ENCODE data around the gene FOXO3. TPM values are rescaled to one million over a fixed set of nuclear protein-coding genes. Genes with fewer than 3 reads are reported as not detected.

Gene FOXO3
- polyA plus RNA-seq, 12 donors = 27.5 to 82.1 (median 37.4) TPM

DNA sequence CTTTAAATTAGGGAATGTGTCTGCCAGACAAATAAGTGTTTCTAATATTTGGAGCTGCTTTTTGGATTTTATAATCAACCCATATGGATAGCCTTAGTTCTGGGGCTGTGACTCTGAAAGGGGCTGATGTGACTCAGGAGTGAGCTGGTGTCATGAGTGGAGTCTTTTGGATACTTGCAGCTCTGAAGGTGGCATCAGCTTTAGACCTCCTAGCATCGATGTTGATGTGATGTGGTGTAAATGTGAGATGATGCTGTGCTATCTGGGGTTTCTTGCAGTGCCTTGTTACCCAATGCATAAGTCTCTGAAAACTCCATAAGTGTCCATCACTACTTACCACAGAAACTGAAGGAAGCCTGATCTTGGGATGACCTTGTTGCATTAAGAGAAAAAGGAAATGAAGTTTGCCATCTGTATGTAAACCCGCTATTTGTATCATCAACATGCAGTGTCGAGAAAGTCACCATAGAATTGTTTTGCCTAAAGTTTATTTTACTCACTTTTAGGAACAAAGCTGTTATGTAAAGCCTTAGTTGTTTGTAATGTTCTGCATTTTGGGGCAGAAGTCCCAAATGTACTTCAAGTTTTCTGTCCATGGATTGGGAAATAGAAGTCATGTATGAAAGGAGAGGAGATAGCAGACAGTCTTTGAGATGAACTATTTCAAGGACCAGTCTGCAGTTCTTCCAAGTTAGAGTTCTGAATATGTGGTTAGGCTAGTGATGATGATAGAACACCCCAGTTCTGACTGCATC is 8.0 kb downstream of the FOXO3 start:
- DNase-seq = no peak

DNA sequence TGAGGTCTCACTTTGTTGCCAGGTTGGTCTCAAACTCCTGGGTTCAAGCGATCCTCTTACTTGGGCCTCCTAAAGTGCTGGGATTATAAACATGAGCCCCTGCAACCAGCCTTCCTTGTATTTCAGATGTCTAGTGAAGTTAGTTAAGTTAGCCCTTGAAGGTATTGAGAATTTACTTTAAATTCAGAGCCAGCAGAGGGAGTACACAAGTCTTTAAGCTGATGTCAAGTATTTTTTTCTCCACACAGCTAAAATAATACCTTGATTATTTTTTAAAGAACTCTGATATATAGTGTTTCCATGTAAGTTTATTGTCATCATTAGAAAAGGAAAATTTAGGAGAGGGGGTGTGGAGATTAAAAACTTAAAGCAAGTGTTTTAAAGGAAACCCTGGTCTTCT is 9.8 kb downstream of the FOXO3 start:
- DNase-seq = no peak

DNA sequence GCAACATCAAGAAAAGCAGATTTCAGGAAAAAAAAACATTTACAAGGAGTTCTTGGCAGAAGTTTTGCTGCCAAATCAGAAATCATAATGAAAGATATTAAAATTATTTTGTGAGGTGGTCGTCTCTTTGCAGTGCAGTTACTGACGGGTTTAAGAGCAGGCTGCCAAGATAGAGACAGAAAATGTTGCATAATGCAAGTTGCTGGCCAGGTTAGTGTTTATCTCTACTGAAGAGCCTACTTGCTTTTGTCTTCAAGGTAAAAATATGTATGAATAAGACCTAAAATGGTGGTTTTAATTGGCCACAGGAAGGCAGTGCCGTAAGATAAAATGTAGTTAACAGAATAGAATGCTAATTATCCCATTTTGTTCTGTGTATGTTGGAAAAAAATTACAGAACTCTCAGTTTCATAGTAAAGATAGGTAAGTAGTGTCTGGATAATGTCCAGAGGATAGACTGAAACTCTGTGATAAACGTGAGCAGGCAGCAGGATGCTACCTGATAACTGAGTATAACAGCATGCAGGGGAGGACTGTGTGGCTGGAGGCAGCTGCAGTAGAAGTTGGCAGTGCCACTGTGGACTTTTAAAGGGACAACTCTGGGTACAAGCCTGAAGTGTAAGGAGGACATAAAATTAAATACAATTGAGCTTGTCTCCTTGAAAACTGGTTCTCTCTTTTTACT is 13.9 kb downstream of the FOXO3 start:
- DNase-seq = no peak

DNA sequence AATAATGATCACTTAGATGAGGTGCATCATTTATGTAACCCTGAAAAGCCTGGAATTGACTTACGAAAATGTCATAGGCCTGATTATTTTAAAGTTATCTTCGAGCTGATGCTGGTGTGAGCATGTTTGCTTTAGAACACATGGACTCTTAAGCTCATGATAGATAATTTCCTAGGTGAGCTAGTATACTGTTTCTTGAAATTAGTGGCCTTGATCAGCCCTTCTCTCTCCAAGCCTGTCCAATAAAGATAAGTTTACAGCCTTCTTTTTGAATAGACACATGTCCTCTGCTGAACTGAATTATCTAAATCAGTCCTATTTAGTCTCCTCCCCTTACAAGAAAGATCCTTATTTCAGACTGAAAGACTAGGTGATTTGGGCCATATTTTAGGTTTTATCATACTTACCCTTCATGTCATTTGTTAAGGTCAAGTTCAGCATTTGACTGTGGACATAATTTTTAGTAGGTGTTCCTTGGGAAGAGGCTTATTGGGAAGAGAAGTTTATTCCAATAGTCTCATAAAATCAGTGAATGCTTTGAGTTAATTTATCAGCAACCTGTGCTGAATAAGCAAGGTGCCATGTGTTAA is 15.3 kb downstream of the FOXO3 start:
- DNase-seq = no peak

DNA sequence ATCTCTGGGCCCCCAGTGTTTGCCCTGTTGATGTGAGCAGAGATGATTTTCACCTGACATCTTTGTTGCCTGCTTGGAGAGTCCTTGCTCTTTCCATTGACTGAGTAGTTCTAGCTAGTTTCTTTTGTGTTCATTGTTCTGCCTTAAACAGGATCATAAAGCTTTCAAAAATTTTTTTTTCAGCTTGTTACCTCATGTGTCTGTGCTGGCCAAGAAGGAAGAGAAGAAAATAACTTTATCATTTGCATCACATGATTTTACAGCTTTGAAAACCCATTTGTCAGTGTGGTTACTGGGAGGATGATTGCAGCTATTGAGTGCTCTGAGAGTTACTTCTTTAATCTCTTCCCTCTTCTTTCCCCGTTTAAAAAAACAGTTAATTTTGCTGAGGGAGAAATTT is 16.0 kb downstream of the FOXO3 start:
- DNase-seq = no peak

DNA sequence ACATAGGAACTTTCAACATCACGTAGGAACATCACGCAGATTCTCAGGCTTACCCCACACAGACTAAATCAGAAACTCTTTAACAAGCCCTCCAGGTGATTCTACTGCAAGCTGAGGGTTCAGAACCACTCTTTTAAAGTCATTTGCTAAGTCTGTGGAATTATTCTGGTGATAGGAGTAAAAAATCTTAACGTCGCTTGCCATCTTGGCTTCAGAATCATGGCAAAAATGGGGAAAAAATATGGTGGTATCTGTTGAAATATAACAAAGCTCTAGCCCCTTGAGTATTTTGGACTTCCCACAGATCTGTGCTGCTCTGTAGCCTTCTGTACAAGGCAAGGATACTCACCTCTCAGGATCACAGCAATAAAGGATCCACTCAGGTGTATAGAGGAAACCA is 17.4 kb downstream of the FOXO3 start:
- DNase-seq = no peak

DNA sequence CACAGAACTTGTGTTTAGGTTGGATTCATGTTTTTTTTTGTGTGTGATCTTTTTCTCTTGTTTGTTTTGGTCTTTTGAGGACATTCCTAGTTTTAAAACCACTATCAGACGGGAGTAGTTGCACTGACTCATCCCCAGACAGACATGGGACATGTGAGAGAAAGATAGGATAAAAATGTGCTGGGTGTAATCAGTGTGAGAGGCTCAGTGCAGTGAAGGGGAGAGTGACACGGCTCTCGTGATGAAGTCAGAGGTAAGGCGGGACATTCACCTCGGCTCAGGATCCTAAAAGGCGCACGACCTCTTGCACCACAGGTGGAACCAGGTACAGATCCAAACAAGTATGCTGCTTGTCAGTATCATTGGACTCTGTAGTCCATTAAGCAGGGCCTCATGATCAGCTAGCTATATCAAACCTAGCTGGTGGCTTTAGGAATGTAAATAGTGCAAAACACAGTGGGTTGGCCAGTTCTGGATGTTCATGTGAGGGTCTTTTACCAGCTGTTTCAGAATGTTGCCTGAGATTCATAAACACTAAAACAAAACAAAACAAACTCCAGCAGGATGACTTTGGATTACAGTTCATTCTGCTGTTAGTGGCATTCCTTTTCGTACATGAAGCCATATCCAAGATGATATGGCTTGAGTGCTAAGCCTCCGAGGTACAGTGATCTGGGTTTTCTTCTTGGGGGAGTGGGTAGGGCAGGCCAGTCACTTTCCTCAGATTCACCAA is 18.0 kb downstream of the FOXO3 start:
- DNase-seq = no peak

DNA sequence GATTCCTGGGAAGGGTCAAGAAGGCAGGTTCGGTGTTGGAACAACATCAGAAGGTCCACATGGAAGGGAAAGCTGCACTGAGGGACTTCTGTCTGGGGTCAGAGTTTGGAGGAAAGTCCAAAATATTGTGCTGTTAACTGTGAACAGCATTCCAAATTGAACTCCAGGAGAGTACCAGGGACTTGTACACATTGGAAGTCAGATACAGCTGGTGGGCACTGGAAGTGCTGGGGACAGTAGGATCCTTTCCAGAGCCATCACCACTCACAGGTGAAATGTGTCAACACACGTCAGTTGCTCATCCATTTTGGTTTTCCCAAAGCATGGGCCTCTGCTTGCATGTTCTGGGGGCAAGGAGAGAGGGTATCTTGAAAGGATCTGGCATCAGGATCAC is 18.6 kb downstream of the FOXO3 start:
- no peak for DNase-seq

DNA sequence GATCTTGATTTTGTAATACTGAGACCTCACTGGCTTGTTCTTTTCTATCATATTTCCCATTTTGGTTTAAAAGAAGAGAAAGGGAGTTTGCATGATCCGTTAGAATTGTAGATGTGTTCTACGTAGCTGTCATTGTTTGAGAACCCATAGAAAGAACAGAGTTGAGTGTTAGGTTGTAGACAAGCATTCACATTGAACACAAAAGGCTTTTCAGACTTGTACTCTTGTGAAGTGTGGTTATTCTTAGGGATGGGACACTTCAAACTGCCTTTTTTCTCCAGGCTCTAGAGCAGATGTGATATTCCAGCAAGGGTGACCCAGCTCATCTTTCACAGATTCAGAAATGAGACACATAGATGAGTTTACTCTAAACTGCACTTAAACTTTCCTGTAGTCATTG is 19.9 kb downstream of the FOXO3 start:
- DNase-seq = no peak

DNA sequence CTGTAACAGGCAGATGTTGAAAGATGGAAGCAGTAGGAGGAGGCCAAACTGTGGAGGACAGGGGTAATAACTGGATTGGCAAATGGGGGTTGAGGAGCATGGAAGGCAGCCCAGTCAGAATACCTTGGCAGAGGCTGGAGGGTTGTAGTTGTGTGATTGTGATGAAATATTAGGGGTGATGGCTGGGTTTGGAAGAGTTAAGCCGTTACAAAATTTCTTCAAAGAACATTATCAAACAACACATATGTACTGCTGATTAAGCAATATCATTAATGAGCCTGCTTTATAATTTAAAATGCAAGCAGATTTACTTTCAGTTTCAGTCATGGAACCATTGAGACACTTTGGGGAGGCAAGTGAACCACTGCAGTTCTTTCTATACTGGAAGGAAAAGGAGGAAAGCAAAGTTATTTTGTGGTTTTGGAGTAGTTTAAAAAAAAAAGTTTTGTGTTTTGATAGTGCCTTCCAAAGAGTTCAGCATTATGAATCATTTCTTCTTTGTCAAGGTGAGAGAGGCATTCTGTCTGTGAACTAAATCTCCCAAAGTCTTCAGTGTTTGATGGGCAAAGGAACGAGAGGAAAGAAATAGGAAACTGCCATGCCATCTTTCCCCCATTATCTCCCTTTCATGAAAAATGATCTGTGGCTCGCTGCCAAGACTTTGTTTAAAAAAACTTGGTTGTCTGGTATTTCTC is 20.7 kb downstream of the FOXO3 start:
- no peak for DNase-seq

DNA sequence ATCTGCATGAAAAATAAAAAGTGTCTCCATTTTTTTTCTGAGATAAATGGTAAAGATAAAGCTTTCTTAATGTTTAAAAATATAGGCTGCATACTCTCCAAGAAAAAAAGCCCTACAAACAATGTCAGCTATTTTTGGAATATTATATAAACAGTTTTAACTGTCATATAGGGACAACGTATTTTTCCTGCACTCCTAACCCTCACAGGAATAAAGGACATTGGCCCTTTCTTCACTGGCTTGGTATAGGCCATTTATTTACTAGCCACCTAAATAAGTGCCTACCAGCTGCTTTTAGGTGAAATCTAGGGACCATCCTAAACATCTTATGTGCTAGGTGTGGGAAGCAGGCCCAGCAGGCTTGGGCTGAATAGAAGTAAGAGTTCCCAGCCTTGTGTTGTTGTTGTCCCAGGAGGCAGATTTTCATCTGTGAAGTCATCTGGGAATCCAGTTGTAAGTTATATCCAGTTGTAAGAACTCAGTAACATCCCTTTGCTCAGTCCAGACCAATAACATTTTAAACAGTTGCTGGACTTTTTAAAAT is 21.3 kb downstream of the FOXO3 start:
- no peak for DNase-seq

DNA sequence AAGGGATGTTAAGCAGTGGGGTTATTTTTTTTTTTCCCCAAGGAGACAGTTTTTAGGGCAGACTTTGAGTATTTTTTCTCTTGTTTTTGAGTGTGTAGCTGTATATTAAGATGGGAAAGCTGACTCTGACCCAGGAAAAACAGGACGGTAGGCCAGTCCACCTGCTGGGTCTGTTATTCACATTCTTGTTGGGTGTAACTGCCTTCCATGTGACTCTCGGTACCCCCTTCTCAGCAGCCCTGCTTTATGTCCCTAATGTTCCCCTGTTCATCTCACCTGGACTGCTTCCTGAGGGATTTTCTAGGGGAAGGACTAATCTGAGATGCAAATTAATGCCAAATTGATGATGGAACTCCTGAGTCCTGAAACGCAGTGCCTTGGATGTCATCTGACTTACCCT is 21.9 kb downstream of the FOXO3 start:
- no peak for DNase-seq

DNA sequence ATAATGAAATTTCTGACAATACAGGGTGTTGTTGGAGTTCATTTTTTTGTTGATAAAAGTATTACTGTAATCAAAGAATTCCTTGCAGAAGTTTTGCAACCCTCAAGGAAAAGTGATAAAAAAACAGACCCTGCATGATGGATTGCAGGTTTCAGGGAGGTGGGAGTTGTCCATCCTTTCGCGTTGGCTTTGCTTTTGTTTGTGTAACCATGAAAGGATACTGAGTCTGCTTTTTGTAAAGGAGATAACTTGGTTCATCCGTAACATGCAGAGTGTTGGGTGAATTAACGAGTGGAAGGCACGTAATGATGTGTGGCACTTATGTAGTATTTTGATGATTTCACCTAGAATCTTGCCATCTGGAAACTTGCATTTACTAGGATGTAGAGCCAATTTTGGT is 23.6 kb downstream of the FOXO3 start:
- no peak for DNase-seq

DNA sequence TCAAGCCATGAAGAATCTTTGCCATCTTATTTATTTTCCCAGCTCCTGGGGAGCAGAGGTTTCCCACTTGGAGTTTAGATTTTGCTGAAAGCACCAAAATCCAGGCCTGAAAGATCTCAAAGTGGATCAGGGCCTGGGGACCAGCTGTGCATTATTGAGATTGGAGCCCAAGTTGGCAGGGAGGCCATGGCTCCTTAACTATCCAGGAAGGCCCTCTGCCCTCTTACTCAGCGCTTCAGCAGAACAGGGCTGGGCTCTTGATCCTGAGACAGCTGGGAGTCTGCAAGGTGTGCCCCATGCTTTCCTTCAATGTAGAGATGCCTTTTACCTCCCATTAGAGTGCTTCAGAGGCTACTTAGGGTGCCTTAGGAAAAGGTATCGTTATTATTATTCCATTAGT is 24.6 kb downstream of the FOXO3 start:
- no peak for DNase-seq

DNA sequence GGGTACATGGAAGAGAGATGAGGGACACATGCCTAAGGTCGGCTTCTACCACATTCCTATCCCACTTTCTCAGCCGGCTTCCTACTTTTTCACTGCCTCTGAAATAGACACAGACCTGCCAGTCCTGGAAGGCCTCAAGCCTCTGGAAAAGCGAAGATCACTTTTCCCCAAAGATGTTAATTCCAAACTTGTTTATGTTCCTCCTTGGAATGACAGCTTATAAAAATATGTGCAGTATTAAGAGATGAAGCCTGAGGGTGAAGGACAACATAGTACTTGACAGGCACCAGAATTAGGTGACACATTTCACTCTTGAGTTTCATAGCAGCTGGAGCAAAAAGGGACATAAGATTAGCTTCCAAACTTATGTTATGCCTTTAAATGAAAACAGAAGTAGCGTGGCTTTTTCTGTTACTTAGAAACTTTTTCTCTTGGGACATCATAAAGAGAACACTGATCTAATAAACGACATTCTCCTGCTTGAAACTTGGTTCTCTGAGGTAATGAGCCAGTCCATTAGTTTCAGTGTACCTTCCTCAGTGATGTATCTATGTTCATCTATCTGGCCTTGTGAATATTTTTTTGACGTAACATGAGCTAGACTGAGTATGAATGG is 25.3 kb downstream of the FOXO3 start:
- no peak for DNase-seq

DNA sequence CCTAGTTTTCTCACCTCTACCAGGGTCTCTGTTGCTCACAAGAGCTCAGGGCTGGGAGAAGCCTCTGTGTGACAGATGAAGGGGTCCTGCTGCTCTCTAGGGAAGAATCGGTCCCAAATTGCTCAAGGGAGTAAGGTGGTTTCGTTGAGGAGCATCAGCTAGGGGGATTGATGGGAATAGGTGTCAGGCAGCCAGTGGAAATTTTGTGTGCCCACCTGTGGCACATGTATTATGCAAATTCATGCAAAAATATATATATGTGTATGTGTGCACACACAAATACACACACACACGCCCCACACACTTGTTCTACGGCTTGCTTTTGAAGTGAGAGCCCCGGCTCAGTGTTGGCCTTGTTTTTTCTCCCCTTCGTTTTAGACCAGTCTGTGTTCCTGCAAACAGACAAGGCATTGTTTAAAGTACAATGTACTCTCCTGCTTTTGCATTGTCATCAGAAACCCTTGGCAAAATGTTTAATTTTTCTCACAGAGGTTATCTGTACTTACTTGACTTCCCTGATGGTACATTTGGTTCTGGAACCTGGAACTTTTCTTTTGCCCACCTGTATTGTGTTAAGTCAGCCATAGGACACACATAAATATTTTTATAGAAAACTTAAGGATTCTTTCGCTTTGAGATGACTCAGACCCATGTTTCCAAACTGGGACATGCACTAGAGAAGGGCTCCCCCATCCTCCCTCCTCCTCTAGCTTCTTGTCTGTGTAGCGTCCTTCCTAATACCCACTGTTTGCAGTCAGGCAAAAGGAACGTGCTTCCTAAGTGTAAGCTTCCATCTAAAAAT is 26.7 kb downstream of the FOXO3 start:
- DNase-seq = no peak

DNA sequence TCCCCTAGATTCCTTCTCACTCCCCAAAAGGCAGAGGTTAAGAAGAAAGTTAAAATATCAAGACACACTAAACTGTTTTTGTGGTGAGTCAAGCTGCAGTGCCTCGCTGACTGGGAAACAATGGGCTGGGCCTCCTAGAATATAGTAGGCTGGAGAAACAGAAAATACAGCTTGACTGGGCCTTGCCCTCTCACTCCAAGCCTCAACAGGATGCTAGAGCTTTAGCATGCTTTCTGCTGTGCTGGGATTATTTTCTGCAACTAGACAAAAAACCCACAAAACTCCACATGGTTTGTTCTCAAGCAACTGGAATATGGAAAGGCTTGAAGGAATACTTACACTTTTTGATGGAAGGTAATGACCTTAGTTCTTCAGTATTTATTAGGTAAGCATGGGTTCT is 27.9 kb downstream of the FOXO3 start:
- DNase-seq = no peak

DNA sequence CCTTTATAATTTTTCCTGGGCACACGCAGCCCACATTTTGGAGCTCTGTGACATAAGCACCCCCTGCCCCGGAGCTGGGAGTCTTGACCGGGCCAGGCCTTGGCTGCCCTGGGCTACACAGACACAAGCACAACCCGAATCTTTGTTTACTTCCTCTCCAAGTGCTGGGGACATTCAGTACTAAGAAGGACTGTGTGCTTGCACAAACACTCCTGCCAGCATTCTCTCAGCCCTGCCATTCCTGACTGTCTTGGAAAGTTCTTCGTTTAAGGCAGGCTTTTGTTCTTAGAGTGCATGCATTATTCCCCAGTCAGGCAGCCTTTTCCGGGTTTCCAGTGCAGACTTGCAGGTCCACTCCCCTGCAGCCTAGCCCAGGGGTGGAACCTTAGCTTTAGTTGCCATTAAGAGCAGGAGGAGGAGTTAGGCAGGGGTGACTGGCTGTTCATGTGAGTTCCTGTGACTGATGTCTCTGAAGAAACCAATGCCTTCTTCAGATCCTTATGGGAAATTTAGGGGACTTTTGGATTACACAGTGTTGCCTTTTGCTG is 28.6 kb downstream of the FOXO3 start:
- peak; percentile 71 for DNase-seq

DNA sequence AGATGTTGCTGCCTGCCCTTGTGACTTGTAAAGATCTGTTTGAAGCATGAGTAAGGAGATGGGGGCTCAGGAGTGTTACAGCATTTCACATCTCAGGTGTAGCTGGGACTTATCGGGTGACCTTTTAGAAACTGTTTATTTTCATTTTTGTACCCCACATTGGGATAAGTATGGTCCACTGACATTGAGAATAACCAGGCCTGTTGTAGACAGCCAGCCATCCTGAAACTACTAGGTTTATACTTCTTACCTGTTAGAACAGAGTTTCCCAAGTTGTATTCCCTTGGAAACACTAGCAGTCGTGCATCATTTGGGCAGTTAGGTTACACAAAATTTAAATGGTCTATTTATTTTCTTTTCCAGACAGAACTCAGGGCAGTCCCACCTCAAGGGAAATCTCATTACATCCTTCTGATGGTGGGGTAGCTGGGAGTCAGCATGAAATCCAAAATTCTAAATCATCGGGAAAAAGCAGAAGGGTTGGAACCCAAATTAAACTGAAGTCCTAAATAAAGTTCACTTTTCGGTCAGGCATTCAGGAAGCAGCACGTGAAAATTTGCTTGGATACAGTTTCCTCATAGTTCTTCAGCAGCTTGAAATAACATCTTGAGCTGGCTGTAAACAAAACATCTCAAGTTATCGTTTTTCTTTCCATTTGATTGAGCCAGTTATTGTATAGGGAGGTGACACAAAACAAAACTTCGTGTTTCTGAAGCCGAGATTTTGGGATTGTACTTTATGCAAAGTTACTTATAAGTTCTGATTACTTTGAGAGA is 30.5 kb downstream of the FOXO3 start:
- DNase-seq = peak; percentile 44

Data from muscle of arm (tissue), 12 donors.